ENCODE measurements around the gene NAPSA.
"Not testable (repeated sequence)": the region's sequence is repeated elsewhere in the genome, so short reads cannot be mapped to it uniquely, and the experiment has no call there.

Gene NAPSA

DNA sequence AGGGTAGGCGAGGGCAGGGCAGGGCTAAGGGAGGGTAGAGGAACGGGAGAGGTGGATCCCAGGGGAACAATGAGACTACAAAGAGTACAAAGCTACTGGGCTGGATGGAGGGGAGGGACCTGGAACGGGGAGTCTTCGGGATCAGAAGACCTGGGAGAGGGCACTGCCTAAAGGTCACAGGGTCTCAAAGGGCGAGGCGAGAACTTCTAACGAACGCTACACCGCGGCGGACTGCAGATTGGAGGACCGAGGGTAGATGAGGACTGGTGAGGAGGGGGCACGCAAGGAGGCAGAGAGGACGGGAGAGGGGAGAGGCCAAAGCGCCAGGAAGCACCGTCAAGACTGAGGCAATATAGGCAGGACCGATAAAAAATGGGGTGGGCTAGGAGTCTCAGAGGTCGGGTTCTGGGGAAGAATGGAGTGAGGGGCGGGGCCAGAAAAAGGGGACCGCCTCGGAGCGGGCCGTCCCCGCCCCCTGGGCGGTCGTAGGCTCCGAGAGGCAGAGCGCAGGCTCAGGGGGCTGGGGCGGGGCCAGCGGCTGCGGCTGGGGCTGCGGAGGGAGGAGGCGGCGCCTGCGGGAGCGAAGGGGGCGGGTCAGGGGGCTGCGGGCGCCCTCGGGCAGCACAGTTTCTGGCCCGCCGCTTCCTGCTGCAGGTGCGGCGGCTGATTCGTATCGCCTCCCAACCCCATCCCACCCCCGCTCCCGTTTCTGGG is 34.9 kb downstream of the NAPSA start:
- DNase-seq (ENCODE audit: low read depth), result peak; percentile 56

DNA sequence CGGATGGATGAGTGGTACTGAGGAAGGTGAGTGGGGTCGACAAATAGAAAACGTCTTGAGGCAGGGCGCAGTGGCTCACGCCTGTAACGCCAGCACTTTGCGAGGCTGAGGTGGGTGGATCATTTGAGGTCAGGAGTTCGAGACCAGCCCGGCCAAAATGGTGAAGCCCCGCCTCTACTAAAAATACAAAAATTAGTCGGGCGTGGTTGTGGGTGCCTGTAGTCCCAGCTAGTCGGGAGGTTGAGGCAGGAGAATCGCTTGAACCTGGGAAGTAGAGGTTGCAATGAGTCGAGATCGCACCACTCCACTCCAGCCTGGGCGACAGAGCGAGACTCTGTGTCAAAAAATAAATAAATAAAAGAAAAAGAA is 35.5 kb downstream of the NAPSA start:
- not testable (repeated sequence) for DNase-seq (ENCODE audit: low read depth)

DNA sequence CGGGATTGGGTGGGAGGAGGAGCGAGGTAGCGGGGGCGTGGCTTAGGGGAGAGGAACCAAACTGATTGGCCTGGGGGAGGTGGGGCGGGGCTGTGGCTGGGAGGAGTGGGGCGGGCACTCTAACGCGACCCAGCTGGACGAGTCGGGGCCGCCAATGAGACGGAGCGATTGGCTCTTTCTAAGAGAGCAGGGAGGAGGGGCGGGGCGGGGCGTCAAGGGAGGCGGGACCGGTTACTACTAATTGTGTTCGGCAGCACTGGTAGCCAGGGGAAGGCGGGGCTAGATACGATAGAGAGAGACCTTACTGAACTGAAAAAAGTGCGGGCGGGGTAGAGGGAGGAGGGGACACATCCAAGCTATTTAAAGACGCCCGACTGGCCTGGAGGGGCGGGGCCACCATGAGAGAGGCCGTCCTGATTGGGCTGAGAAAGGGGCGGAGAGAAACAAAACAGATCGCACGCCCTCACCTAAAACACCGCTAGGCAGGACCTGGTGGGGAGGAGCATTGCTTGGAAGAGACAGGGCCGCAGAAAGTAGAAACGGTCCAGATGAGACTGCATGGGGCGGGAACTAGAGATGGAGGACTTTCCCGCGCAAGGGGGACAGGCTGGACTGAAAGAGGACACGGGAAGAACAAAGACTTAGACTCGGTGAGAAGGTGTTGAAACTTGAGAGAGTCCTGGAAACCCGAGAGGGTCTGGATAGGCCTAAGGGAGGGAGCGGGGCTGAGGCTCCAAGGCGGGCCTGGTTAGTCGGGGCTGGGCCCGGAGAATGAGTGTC is 36.1 kb downstream of the NAPSA start, which contains the start of gene KCNC3:
KCNC3 (minus strand) TSS at position 232 of the 780 bp plus-strand sequence. CDS start 295 bp downstream, outside the sequence.
- peak; percentile 72 for DNase-seq (ENCODE audit: low read depth)

DNA sequence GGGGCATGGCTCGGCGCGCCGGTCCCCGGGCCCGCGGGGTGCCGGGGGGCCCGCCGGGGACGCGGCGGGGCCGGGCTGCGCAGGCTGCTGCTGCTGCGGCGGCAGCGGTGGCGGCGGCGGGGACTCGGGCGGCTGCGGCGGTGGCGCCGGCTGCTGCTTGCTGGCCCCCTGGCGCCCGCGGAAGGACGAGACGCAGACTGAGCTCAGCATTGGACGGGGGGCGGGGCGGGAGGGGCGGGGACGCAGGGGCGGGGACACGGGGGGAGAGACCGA is 36.6 kb downstream of the NAPSA start:
- no peak for DNase-seq (ENCODE audit: low read depth)

DNA sequence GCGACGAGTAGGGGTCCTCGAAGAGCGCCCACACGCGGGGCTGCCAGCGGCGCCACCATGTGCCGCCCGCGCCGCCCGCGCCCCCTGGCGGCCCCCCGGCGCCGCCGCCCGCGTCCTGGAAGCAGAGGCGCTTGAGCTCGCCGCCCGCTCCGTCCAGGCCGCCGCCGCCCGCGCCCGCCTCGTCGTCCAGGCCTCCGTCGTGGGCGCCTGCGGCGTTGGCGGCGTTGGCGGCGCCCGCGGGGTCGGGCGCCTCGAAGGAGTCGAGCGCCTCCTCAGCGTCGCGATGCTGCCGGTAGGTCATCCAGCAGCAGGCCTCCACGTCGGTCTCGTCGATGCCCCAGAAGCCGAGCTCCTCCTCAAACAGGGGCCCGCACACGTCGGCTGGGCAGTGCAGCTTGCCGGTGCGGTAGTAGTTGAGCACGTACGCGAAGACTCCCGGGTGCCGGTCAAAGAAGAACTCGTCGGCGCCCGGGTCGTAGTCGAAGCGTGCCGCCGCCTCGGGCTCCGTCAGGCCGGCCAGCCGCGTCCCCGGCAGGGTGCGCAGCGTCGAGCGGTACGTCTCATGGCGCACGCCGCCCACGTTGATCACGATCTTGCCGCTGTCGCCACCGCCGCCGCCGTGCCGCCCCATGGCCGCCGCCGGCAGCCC is 37.1 kb downstream of the NAPSA start:
- no peak for DNase-seq (ENCODE audit: low read depth)

DNA sequence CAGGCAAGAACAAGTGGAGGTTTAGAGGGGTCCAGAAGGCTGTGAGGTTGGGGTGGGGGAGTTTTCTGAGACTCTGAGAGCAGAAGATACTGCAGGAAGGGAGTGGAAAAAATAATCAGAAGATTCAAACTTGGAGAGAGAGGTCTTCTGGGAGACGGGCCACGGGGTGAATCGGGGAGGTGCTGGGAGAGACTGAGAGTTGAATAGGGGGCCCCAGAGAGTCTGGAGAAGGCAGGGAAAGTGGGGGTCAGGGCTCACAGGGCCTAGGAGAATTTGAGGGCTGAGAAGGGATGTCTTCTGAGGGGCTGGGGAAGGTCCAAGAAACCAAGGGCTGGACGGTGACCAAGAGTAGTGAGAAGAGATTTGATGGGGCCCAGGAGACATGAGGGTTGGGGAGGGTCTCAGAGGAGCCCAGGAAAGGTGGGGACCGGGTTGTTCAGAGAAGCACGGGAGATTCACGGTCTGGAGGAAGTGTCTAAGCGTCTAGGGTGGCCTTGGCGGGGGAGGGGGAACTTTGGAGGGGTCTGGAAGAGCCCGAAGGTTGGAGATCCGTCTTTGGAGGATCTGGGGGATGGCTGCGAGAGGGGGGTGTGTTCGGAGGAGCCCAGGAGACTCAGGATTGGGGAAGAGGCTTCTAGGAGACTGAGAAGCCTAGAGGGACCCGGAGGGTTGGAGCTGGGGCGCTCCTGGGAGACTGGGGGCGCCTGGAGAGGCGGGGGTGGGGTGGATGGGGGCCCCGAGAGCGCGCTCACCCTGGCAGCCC is 37.8 kb downstream of the NAPSA start:
- no peak for DNase-seq (ENCODE audit: low read depth)

DNA sequence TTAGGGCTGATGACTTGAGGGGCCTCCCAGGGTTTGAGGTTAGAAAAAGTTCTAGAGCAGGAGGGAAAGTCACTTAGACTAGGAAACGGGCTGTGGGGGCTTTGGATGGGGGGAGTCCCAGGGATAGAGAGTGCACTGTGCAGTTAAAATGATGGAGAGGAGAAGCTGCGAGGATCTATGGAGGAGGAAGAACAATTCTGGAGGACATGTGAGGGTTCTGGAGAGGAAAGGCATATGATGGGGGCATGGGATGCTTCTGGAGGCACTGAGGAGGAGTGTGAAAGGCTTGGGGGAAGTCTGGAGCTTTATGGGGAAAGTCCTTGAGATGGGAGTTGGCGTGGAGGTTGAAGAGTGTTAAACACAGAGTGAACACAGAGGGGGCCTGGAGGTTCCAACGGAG is 38.4 kb downstream of the NAPSA start:
- DNase-seq (ENCODE audit: low read depth), result no peak

DNA sequence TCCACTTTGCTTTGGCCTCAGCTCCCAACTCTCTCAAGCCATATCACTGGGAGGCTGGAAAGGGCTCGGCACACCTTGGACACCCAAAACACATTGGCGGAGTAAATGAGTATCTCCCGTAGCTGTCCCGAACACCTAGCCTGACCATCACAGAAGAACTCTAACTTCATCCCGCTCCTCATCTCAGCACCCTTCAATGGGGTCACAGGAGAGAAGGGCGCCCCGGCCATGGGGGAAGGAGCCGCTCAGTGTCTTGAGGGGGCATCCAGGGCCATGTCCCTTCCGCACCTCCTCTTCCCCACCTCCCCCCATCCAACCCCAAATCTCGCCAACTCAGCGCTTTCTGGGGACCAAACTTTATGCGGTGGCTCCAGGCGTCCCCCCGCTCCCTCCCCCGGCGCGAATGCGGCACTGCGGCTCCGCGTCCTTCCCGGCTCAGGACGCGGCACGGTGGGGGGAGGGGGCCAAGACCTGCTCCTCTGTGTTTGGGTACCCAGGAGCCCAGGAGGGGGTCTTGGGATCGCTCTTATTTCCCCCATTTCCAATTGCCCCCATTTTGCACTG is 39.3 kb downstream of the NAPSA start:
- DNase-seq (ENCODE audit: low read depth), result no peak

DNA sequence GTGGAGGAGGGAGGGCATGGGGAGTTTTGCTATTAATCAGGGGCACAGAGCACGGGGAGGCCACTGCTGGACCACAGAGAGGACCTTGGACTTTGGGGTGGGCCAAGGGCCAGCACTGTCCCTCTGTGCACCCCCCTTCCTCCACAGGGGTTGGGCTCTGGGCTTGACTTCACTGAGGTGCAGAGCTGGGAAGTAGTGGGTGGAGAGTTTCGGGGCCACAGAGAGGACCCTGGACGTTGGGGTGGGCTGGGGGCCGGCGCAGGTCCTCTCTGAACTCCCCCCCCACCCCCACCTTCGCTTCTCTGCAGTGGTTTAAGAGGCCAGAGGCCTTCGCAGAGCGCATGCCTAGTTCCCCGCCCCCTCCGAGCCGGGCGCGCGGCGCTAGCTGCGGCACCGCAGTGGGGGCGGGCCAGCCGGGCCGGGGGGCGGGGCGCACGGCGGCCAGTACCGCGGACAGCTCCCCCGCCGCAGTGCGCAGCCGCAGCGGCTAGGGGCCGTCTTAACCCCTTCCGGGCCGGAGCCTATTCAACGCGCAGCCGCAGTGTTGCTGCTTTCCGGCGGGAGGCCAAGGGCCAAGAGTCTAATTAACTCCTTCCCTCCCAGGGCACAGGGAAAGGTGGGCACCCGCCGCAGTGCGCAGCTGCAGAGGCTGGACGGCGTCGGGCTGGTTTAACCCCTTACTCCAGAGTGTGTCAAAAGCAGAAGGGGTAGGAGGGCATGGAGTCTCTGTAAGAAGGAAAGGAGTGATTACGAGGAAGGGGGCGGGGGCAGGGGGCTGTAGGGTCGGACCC is 39.9 kb downstream of the NAPSA start:
- DNase-seq (ENCODE audit: low read depth), result peak; percentile 57

DNA sequence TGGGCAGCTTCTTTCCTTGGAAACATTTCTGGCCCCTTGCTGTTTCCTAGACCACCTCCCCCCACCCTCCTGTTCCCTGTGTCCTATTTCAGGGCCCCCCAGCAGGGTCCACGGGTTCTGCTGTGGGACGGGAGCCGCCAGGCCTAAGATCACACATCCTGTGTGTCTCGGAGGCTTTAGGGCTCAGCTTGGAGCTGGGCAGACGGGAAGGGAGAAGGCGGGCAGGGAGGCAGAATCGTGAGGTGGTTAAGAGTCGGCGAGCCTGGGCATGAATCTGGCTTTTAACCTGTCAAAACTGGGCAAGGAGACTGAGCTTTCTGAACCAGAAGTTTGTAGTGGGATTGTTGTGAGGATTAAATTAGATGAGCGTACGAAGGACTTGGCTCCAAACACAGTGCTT is 41.1 kb downstream of the NAPSA start:
- DNase-seq (ENCODE audit: low read depth), result no peak

DNA sequence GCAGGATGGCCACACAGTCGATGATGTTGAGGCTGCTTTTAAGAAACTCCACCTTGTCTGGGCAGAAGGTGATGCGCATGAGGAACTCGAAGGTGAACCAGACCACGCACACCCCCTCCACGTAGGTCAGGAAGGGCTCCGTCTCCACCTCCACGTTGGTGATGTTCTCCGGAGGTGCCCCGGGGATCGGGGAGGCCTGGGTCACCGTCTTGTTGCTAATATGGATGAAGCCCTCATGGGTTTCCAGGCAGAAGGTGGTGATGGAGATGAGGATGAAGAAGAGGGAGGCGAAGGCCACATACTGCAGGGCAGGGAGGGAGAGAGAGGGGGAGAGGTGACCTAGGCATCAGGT is 41.7 kb downstream of the NAPSA start:
- DNase-seq (ENCODE audit: low read depth), result no peak

DNA sequence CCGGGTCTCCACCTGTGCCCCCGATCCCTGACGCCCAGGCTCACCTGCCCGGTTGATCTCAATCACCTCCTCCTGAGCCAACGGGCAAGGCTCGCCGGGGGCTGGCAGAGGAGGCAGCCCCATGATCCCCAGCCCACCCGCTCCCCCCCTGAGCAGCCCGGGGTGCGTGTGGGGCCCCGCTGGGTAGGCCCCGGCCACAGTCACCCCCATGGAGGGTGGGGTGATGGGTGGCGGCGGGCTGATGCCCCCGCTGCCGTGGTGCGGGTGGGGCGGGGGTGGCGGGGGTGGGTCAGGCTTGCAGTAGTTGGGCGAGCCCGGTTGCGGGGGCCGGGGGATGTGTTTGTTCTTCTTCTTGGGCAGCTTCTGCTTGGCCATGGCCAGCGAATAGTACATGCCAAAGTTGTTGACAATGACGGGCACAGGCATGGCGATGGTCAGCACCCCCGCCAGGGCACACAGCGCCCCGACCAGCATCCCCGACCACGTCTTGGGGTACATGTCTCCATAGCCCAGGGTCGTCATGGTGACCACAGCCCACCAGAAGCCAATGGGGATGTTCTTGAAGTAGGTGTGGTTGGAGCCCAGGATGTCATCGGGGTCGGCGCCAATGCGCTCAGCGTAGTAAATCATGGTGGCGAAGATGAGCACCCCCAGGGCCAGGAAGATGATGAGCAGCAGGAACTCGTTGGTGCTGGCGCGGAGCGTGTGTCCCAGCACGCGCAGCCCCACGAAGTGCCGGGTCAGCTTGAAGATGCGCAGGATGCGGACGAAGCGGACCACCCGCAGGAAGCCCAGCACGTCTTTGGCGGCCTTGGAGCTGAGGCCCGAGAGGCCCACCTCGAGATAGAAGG is 42.3 kb downstream of the NAPSA start:
- no peak for DNase-seq (ENCODE audit: low read depth)

DNA sequence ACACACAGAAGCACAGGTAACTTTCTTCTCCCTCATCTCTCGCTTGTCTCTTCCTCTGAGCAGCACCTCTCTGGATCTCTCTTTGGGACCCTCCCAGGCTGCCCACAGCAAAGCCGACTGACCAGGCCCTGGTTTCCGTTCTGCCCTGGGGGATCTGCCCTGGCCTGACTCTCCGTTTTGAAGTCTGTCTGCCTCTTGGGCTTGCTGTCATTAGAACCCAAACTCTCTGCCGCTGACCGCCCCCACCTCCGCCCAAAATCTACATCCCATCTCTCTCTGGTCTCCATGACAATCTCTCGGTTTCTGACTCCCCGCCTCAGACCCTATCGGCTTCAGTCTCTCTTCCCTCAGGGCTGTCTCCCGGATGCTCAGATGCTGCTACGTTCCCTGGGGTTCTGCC is 43.2 kb downstream of the NAPSA start:
- no peak for DNase-seq (ENCODE audit: low read depth)

DNA sequence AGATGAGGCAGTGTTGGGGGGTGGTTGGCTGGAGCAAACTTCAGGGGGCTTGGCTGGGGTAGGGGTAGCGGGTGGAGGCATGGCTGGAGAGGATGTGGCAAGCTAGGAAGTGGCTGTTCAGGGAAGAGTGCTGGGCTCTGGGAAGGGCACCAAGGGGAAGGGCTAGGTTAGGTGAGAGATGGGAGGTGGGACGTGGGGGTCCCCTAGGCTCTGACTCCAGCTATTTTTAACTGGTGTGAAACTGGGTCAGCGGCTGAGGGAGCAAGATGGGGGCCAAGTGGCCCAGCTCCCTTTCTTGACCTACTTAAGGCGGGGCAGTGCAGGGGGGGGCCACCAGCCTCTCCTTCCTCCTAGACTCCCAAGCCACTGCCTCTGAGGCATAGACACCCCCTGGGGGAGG is 43.6 kb downstream of the NAPSA start:
- DNase-seq (ENCODE audit: low read depth), result no peak

DNA sequence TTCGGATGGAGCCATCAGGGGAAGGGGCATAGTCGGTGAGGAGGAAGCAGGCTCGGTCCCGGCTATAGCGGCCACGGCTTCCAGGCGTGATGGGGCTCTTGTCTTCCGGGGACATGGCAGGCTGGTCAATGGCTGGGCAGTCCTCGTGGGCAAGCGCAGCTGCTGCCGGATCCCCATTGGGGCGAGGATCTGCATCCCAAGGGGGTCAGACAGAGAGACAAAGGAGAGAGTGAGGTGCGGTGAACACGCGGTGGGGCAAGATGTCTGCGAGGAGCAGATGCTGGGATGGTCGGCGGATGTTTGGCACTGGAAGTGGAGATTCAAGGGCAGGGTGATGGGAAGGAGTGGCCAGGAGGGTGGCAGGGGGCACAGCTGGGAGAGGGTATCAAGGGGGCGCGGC is 44.8 kb downstream of the NAPSA start:
- DNase-seq (ENCODE audit: low read depth), result no peak

DNA sequence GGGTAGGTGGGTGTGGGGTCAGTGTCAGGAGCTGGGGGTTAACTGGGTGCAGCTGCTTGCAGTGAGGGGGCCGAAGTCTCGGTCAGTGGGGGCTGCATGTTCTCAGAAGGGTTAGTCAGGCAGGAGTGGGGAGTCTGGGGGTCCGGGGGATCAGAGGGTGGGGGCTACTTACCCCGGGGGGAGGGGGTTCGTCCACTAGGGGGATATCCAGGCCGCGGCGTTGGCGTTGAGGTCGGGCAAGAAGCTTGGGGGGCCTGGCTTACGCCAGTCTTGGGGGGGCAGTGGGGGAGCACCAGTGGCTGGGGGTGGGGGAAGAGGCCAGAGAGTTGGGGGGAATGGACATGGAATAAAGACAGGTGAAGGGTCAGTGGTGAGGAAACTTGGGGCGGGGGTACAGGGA is 45.4 kb downstream of the NAPSA start:
- no peak for DNase-seq (ENCODE audit: low read depth)

DNA sequence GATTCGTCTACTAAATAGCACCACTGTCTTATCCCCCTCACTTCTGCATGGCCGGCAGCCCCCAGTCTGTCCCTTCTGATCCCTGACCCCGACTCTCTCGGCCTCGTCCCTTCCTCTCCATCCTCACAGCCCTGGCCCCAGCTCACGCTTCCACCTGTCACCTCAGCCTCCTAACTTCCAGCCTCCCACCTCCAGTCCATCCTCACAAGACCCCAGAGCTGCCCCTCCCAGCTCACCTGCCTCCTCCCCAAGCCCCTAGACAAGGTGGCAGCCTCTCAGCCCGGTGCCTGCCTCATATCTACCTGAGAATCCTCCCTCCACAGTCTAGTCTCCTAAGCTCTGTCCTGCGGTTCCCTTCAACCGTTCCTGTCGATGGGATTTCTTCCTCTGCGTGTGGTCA is 46.3 kb downstream of the NAPSA start:
- DNase-seq (ENCODE audit: low read depth), result no peak

DNA sequence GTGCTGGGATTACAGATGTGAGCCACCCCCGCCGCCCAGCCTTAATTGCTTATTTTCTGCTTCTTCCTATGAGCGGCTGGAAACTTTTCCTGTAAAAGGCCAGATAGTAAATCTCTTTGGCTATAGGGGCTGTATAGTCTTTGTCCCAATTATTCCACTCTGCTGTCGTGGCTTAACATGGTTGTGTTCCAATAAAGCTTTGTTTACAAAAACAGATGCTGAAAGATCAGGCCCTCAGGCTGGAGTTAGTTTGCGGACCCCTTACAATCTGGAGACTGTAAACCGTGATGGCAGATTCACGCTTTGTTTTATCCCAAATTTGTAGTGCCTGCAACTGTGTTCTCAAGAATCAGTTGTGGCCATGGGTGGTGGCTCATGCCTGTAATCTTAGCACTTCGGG is 47.0 kb downstream of the NAPSA start:
- no peak for DNase-seq (ENCODE audit: low read depth)

DNA sequence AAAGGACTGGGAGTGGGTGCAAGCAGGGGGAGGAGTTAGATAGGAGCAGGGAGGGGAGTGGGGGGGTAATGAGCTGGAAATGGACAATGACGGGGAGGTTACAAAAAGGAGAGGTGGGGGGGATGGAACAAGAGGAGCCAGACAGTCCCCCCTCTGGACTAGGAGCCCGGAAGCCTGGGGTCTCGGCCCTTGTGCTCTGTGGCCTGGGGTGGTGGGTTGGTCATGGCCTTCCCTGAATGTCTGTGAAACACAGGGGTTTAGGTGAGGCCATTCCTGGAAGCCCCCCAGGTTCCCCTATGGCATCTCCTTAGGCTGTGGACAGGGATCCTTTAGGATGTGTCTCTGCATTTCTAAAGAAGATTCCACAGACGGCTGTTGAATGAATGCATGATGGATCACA is 48.3 kb downstream of the NAPSA start:
- no peak for DNase-seq (ENCODE audit: low read depth)

DNA sequence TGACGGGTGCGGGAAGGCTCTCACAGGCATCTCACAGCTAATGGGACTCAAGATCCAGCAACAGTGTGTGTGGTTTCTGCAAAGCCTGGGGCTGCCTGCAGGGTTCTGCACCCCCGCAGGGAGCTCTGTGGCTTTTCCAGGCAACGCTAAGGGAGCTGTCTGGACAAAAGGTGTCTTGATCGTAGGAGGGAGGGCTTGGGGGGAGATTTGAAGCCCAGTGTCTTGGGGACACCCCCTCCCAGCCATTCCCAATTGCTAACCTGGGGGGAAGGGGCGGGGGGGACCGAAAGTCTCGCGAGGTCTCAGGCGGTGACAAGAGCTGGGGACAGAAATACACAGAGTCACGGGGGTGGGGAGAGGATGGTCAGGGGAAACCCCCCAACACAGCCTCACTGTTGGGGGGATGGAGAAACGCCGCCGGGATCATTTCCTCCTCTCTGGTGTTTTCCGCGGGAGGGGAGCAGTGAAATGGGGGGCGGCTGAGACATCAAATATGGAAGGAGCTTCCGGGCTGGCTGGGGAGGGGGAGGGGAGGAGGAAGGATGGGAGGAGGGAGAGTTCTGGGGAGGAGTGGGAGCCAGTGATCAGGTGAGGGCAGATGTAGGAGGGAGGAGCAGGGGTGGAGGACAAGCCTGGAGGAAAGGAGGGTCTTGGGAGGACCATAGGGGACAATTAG is 49.5 kb downstream of the NAPSA start:
- no peak for DNase-seq (ENCODE audit: low read depth)

All from activated T-helper 9 cell treated with anti-CD3 and anti-CD28 coated beads, Interleukin-2, amount 50 U/mL, for 16 hours (primary cell).